Neural cell (in vitro differentiated cells): ENCODE results near the gene CBX3. TPM values are rescaled to one million over a fixed set of nuclear protein-coding genes. Genes with fewer than 3 reads are reported as not detected.
"Not testable (repeated sequence)": the region's sequence is repeated elsewhere in the genome, so short reads cannot be mapped to it uniquely, and the experiment has no call there.

Experiments
- H2AFZ ChIP-seq: fragments of 200-600, 300-800 bp; sonication (generic), shearing (Covaris generic); 2 replicates; pipeline ENCODE4 v1.6.0; 2014; ENCODE audit warnings: low read depth, mild to moderate bottlenecking, antibody characterized with exemption, low read length, moderate library complexity
- H3F3A ChIP-seq: fragments of 200-600 bp; shearing (Covaris generic); 2 replicates; pipeline ENCODE4 v1.6.1; 2016; ENCODE audit warnings: mild to moderate bottlenecking, moderate library complexity, mixed read lengths, antibody characterized with exemption, low read length; ENCODE audit not compliant: insufficient read depth, poor library complexity, severe bottlenecking
- H3K27ac ChIP-seq: fragments of 200-600, 300-800 bp; sonication (generic), shearing (Covaris generic); 2 replicates; pipeline ENCODE4 v1.5.1; 2014; ENCODE audit warnings: mild to moderate bottlenecking, low read length, moderate library complexity
- H3K27me3 ChIP-seq: fragments of 300-800, 200-600 bp; sonication (generic), shearing (Covaris generic); 2 replicates; pipeline ENCODE4 v1.6.0; 2014; ENCODE audit warnings: mild to moderate bottlenecking, low read depth, low read length, moderate library complexity; ENCODE audit not compliant: insufficient read depth
- H3K36me3 ChIP-seq: fragments of 300-800, 200-600 bp; sonication (generic), shearing (Covaris generic); 2 replicates; pipeline ENCODE4 v1.5.1; 2014; ENCODE audit warnings: mild to moderate bottlenecking, antibody characterized with exemption, low read length, moderate library complexity; ENCODE audit not compliant: insufficient read depth
- H3K4me2 ChIP-seq: fragments of 300-800, 200-600 bp; sonication (generic), shearing (Covaris generic); 2 replicates; pipeline ENCODE4 v1.6.0; 2014; ENCODE audit warnings: mild to moderate bottlenecking, low read length
- H3K4me3 ChIP-seq: fragments of 300-800, 200-600 bp; sonication (generic), shearing (Covaris generic); 2 replicates; pipeline ENCODE4 v1.5.1; 2014; ENCODE audit warnings: mild to moderate bottlenecking, low read length, moderate library complexity
- H3K79me2 ChIP-seq: fragments of 200-600 bp; shearing (Covaris generic); replicated peaks from 2 replicates; pipeline ENCODE4 v1.6.0; 2014; ENCODE audit warnings: mild to moderate bottlenecking, low read length, moderate library complexity; ENCODE audit not compliant: insufficient read depth
- H3K9ac ChIP-seq: fragments of 300-800, 200-600 bp; sonication (generic), shearing (Covaris generic); 2 replicates; pipeline ENCODE4 v1.6.1; 2016; ENCODE audit warnings: mild to moderate bottlenecking, low read length, mixed read lengths
- H3K9me2 ChIP-seq: fragments of 200-600 bp; shearing (Covaris generic); 2 replicates; pipeline ENCODE4 v1.6.1; 2016; ENCODE audit warnings: mild to moderate bottlenecking, low read length, mixed read lengths; ENCODE audit not compliant: insufficient read depth
- H3K9me3 ChIP-seq: fragments of 200-600, 300-800 bp; sonication (generic), shearing (Covaris generic); 2 replicates; pipeline ENCODE4 v1.6.1; 2016; ENCODE audit warnings: mild to moderate bottlenecking, mixed run types, low read length, moderate library complexity, mixed read lengths
- H4K20me1 ChIP-seq: fragments of 200-600 bp; shearing (Covaris generic); 2 replicates; pipeline ENCODE4 v1.6.1; 2016; ENCODE audit warnings: mild to moderate bottlenecking, mixed run types; ENCODE audit not compliant: insufficient read depth
- CTCF ChIP-seq: fragments of 450-650 bp; IDR thresholded peaks from 2 replicates; pipeline ENCODE4 v1.5.1; 2014; ENCODE audit warnings: antibody characterized with exemption, mild to moderate bottlenecking, moderate library complexity; ENCODE audit not compliant: poor library complexity, severe bottlenecking
- EP300 ChIP-seq: fragments of 450-650 bp; conservative IDR thresholded peaks from 2 replicates; pipeline ENCODE4 v1.6.1; 2014; ENCODE audit warnings: antibody characterized with exemption, mild to moderate bottlenecking, moderate library complexity; ENCODE audit not compliant: poor library complexity, severe bottlenecking
- EZH2 ChIP-seq: fragments of 200-600, 300-800 bp; shearing (Covaris generic), sonication (generic); IDR thresholded peaks from 2 replicates; pipeline ENCODE4 v1.6.1; 2014; ENCODE audit warnings: antibody characterized with exemption, low read length, borderline replicate concordance, mild to moderate bottlenecking; ENCODE audit not compliant: insufficient read depth, poor library complexity, severe bottlenecking
- MXI1 ChIP-seq: fragments of 450-650 bp; conservative IDR thresholded peaks from 2 replicates; pipeline ENCODE4 v1.6.1; 2014; ENCODE audit warnings: antibody characterized with exemption, mild to moderate bottlenecking; ENCODE audit not compliant: poor library complexity, severe bottlenecking
- POLR2AphosphoS5 ChIP-seq: IDR thresholded peaks from 2 replicates; pipeline ENCODE4 v1.6.1; 2012
- RAD21 ChIP-seq: fragments of 450-650 bp; conservative IDR thresholded peaks from 2 replicates; pipeline ENCODE4 v1.6.1; 2014; ENCODE audit warnings: antibody characterized with exemption, mild to moderate bottlenecking, moderate library complexity
- REST ChIP-seq: IDR thresholded peaks from 2 replicates; pipeline ENCODE4 v1.6.1; 2012; ENCODE audit warnings: borderline replicate concordance
- SMC3 ChIP-seq: fragments of 450-650 bp; conservative IDR thresholded peaks from 2 replicates; pipeline ENCODE4 v1.6.1; 2014; ENCODE audit warnings: antibody characterized with exemption, mild to moderate bottlenecking, moderate library complexity; ENCODE audit not compliant: poor library complexity
- TAF1 ChIP-seq: IDR thresholded peaks from 2 replicates; pipeline ENCODE4 v1.6.1; 2012; ENCODE audit warnings: low read depth
- polyA plus RNA-seq: library from polyadenylated mRNA; depleted of rRNA; stranded (reverse); fragments of >200 nt; gene quantifications from 2 replicates; pipeline ENCODE4 v1.2.3, GENCODE V29; 2014

The CBX3 gene
- polyA plus RNA-seq, 1 donor from 2014 or later = 598 TPM

GRCh38 chr7:26176696-26177095 lies 24.8 kb upstream of the CBX3 start:
- not testable (repeated sequence) for H3F3A ChIP-seq, H3K36me3 ChIP-seq, H3K9ac ChIP-seq, H3K79me2 ChIP-seq, H3K4me2 ChIP-seq, H3K27ac ChIP-seq, H2AFZ ChIP-seq, H4K20me1 ChIP-seq, H3K27me3 ChIP-seq, H3K4me3 ChIP-seq, H3K9me2 ChIP-seq, H3K9me3 ChIP-seq

- not testable (repeated sequence) for H3K9me3 ChIP-seq, H3K4me3 ChIP-seq
Observed at GRCh38 chr7:26177269-26177668, 24.3 kb upstream of the CBX3 start.

GRCh38 chr7:26178272-26178960 lies 23.1 kb upstream of the CBX3 start:
- H3K4me3 ChIP-seq = no peak overlapping the region
- no peaks in the 10 kb centered on the region for H3K9me3 ChIP-seq
- H3K27ac ChIP-seq = no peak overlapping the region
- TF ChIP-seq EZH2 (no peak), RAD21 (no peak), TAF1 (no peak), REST (no peak), CTCF (no peak), POLR2AphosphoS5 (no peak), MXI1 (no peak), SMC3 (no peak), EP300 (no peak)
- H3K4me2 ChIP-seq = no peak overlapping the region
- H3K9me2 ChIP-seq = no peaks in the 10 kb centered on the region
- no peaks in the 10 kb centered on the region for H3K27me3 ChIP-seq
- no peak overlapping the region for H2AFZ ChIP-seq
- no peaks in the 10 kb centered on the region for H3F3A ChIP-seq
- no peak overlapping the region for H3K9ac ChIP-seq
- H4K20me1 ChIP-seq = no peaks in the 10 kb centered on the region
- no peaks in the 10 kb centered on the region for H3K36me3 ChIP-seq
- no peaks in the 10 kb centered on the region for H3K79me2 ChIP-seq

More at GRCh38 chr7:26177269-26177668, 24.3 kb upstream of the CBX3 start:
- not testable (repeated sequence) for H3K27ac ChIP-seq, H3K9me2 ChIP-seq, H2AFZ ChIP-seq, H3K9ac ChIP-seq, H4K20me1 ChIP-seq, H3K27me3 ChIP-seq, H3K4me2 ChIP-seq, H3K36me3 ChIP-seq, H3F3A ChIP-seq, H3K79me2 ChIP-seq
